ENCODE results near the gene COL6A5. TPM values are rescaled to one million over a fixed set of nuclear protein-coding genes. Genes with fewer than 3 reads are reported as not detected.

The COL6A5 gene
- total and polyA plus RNA-seq, 12 donors = 0.11 TPM; not detected in 10

DNA sequence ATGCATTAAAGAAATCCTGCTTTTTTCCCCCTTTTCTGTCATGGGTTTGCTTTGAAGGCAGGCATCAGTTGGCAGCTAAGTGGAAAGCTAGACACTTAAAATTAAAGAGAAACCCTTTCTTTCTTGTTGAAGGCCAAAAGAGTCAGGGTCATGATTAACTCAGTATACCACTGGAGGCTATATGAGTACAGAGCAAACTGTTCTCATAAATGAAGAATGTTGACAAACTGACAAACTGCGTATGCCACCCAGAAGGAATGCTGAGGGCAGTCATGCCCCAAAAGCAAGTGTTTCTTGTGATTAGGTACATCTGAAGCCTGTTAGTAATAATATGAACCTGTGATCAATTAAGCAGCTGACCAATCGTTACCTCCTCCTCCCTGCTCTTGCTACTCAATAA, 127.9 kb downstream of the COL6A5 start:
- no peak overlapping the region for H3K4me3 ChIP-seq
- TF ChIP-seq, protein P1, sequence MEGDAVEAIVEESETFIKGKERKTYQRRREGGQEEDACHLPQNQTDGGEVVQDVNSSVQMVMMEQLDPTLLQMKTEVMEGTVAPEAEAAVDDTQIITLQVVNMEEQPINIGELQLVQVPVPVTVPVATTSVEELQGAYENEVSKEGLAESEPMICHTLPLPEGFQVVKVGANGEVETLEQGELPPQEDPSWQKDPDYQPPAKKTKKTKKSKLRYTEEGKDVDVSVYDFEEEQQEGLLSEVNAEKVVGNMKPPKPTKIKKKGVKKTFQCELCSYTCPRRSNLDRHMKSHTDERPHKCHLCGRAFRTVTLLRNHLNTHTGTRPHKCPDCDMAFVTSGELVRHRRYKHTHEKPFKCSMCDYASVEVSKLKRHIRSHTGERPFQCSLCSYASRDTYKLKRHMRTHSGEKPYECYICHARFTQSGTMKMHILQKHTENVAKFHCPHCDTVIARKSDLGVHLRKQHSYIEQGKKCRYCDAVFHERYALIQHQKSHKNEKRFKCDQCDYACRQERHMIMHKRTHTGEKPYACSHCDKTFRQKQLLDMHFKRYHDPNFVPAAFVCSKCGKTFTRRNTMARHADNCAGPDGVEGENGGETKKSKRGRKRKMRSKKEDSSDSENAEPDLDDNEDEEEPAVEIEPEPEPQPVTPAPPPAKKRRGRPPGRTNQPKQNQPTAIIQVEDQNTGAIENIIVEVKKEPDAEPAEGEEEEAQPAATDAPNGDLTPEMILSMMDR (IDR thresholded peaks at IDR 0.05) = no peak
- no peak for TF ChIP-seq POLR2A (IDR thresholded peaks at IDR 0.05)
- H3K4me1 ChIP-seq (replicated peaks in 1 of 2) = no peaks in the 10 kb centered on the region
- no peak for DNase-seq
- intact Hi-C loops (cut with DNase I) = no loop called here
- WGBS, 4 donors = 41 to 68% (median 49%) methylated on average over 2 of the region's 2 CpGs
- H3K27ac ChIP-seq = no peak overlapping the region
- H3K27me3 ChIP-seq = no peaks in the 10 kb centered on the region
- no peaks in the 10 kb centered on the region for H3K9me3 ChIP-seq (replicated peaks in 1 of 3)
- H3K36me3 ChIP-seq (replicated peaks in 1 of 2) = no peaks in the 10 kb centered on the region

DNA sequence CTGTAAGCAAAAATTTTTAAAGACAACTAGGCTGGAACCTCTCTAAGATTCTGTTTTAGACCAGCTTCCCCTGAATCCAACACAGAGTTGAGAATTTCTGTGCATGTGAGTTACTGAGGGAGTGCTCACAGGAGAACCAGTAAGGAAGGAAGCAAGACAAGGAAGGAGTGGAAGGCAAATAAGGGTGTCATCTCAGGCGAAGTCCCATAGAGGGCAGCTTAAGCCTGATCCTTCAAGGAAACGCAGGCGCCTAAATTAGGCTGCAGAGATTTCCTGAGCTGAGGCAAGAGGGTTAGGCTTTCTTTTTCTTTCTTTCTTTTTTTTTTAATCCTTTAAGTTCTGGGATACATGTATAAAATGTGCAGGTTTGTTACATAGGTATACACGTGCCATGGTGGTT, 135.3 kb downstream of the COL6A5 start:
- H3K27ac ChIP-seq = no peak overlapping the region
- H3K4me1 ChIP-seq (replicated peaks in 1 of 2) = no peaks in the 10 kb centered on the region
- peak in 5 of 7 donors; percentile 10 to 19 (median 15) for DNase-seq
- no peak for TF ChIP-seq POLR2A (IDR thresholded peaks at IDR 0.05)
- TF ChIP-seq, protein P1 (IDR thresholded peaks at IDR 0.05) = peak; percentile 12 to 35 (median 22)
- no peaks in the 10 kb centered on the region for H3K36me3 ChIP-seq (replicated peaks in 1 of 2)
- H3K9me3 ChIP-seq (replicated peaks in 1 of 3) = no peaks in the 10 kb centered on the region
- H3K4me3 ChIP-seq = no peak overlapping the region
- intact Hi-C loops (cut with DNase I) = no loop called here
- 10 to 24% (median 22%) methylated on average over 4 of the region's 4 CpGs for WGBS, 4 donors
- no peaks in the 10 kb centered on the region for H3K27me3 ChIP-seq

DNA sequence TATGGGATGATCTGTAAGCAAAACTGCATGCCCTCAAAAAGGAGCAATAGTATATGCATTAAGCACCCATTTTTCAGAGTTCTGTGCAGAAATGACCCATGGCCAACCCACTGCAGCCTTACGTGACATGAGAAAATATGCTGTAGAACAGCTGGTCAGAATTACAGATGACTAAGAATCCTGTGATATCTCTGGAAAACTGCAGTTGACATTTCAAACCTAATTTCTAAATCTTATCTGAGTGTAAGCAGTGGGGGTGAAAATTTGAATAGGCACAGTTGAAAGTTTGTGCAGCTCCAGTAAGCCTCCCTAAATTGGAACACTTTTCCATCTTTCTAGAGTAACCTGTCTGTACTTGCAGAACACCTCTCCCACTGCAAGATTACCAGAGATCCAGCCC, 142.8 kb downstream of the COL6A5 start:
- H3K36me3 ChIP-seq (replicated peaks in 1 of 2) = no peaks in the 10 kb centered on the region

DNA sequence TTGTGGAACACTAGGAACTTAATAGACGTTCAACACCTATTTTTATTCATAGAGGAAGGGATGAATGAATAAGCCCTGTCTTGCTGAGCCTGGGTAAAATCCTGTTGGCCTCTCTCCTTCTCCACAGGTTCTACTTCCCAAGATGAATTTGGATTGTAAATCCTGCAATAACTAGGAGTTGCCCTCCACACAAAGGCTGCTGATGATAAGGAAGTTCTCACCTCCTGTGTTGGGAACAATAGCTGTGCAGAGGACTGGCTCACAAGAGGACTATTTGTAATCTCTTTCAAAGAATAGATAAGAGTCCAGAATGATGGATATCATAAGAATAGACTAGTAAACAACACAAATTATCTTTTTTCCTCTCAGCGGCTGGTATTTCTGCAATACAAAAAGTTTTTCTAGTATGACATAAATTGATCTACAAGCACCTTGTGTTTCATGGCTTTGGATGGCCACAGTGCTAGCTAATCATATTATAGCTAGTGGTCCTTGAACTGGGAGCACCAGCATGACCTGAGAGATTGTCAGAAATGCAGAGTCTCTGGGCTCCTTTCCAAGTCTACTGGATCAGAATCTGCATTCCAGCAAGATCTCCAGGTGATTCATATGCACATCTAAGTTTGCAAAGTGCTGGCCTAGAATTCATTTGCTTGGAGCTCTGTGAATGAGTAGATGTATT, 143.4 kb downstream of the COL6A5 start:
- no peak for TF ChIP-seq POLR2A (IDR thresholded peaks at IDR 0.05)
- TF ChIP-seq, protein P1 (IDR thresholded peaks at IDR 0.05) = no peak
- no peaks in the 10 kb centered on the region for H3K36me3 ChIP-seq (replicated peaks in 1 of 2)
- H3K4me1 ChIP-seq (replicated peaks in 1 of 2) = no peaks in the 10 kb centered on the region
- intact Hi-C loops (cut with DNase I) = no loop called here
- H3K9me3 ChIP-seq (replicated peaks in 1 of 3) = no peaks in the 10 kb centered on the region
- H3K27ac ChIP-seq = no peak overlapping the region
- H3K27me3 ChIP-seq = no peaks in the 10 kb centered on the region
- 69 to 81% (median 72%) methylated on average over 2 of the region's 2 CpGs for WGBS, 4 donors
- no peak for DNase-seq
- no peak overlapping the region for H3K4me3 ChIP-seq

More for the DNA sequence above, 142.8 kb downstream of the COL6A5 start:
- Histone ChIP-seq H3K27ac (no peak overlapping the region), H3K27me3 (no peaks in the 10 kb centered on the region), H3K9me3 (replicated peaks in 1 of 3) (no peaks in the 10 kb centered on the region), H3K4me1 (replicated peaks in 1 of 2) (no peaks in the 10 kb centered on the region), H3K4me3 (no peak overlapping the region)
- TF ChIP-seq POLR2A (IDR thresholded peaks at IDR 0.05) = no peak
- TF ChIP-seq, protein P1 (IDR thresholded peaks at IDR 0.05) = no peak
- intact Hi-C loops (cut with DNase I) = no loop called here
- WGBS, 4 donors = 54 to 71% (median 62%) methylated on average over 1 of the region's 1 CpG
- no peak for DNase-seq

Measured in adrenal gland (tissue), 12 donors.